ENCODE data around the gene NDUFB2. TPM values are rescaled to one million over a fixed set of nuclear protein-coding genes. Genes with fewer than 3 reads are reported as not detected.
A peak's percentile ranks its signal among the peaks of the same experiment; 100 is the strongest.

NDUFB2 gene
- total RNA-seq, 1 experiment from 2014 or later, result 152 TPM

DNA sequence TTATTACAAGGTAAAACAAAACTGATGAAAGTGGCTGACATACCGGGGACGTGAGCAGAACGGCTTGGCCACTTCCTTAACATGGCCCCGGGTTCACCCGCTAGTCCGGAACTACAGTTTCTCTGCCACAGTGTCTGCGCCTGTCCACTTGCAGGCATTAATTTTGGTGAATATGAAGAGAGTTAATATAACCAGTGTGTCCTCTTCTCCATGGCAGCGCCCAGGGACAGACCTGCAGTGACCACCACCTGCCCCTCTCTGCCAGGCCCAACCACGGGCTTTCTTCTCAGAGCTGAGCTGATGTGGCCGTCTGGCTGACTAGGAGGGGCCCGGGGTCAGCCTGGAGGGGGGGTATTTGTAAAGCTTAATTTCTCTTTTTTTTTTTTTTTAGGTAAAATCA, 1.1 kb upstream of the NDUFB2 start:
- CTCF ChIA-PET, result no interaction called here
- Mint-ChIP-seq H3K36me3 (no peaks in the 10 kb centered on the region), H3K9me3 (no peaks in the 10 kb centered on the region), H3K27me3 (ENCODE audit: low read depth) (no peaks in the 10 kb centered on the region), H3K4me3 (no peak overlapping the region), H3K4me1 (peaks cover 20% of the 10 kb centered on the region), H3K27ac (no peak overlapping the region)
- ATAC-seq (no peak), DNase-seq (ENCODE audit: low spot score) (no peak)
- POLR2A ChIA-PET, result interaction anchor here (0.6 kb wide), 1 partner anchor 41 kb away, joined by 4 read pairs; no protein-coding TSS in a partner anchor
- no peak for TF ChIP-seq NR3C1 (CRISPR knock-in tag; conservative IDR thresholded peaks at IDR 0.05; ENCODE audit: low read depth)
- no peak for TF ChIP-seq SP1 (CRISPR knock-in tag; conservative IDR thresholded peaks at IDR 0.05)
- no peak for TF ChIP-seq MXD4 (CRISPR knock-in tag; IDR thresholded peaks at IDR 0.05; ENCODE audit: borderline replicate concordance)
- TF ChIP-seq USF2 (CRISPR knock-in tag; IDR thresholded peaks at IDR 0.05), result no peak
- no peak for TF ChIP-seq GTF2I (CRISPR knock-in tag; conservative IDR thresholded peaks at IDR 0.05)
- no peak for TF ChIP-seq GRHL2 (CRISPR knock-in tag; IDR thresholded peaks at IDR 0.05; ENCODE audit: insufficient replicate concordance, severe bottlenecking)
- TF ChIP-seq ETV6 (CRISPR knock-in tag; IDR thresholded peaks at IDR 0.05), result no peak
- no peak for TF ChIP-seq OVOL2 (CRISPR knock-in tag; IDR thresholded peaks at IDR 0.05; ENCODE audit: borderline replicate concordance)
- TF ChIP-seq E2F5 (CRISPR knock-in tag; IDR thresholded peaks at IDR 0.05), result no peak
- TF ChIP-seq CTCF (IDR thresholded peaks at IDR 0.05), result no peak
- TF ChIP-seq ZNF138 (CRISPR knock-in tag; conservative IDR thresholded peaks at IDR 0.05), result no peak
- no peak for TF ChIP-seq SOX15 (CRISPR knock-in tag; IDR thresholded peaks at IDR 0.05)
- TF ChIP-seq ZNF423 (CRISPR knock-in tag; IDR thresholded peaks at IDR 0.05), result no peak
- TF ChIP-seq IRF2 (CRISPR knock-in tag; IDR thresholded peaks at IDR 0.05; ENCODE audit: borderline replicate concordance, low read depth), result no peak
- TF ChIP-seq USF1 (CRISPR knock-in tag; IDR thresholded peaks at IDR 0.05), result no peak
- TF ChIP-seq, protein P1, sequence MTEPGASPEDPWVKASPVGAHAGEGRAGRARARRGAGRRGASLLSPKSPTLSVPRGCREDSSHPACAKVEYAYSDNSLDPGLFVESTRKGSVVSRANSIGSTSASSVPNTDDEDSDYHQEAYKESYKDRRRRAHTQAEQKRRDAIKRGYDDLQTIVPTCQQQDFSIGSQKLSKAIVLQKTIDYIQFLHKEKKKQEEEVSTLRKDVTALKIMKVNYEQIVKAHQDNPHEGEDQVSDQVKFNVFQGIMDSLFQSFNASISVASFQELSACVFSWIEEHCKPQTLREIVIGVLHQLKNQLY (CRISPR knock-in tag; IDR thresholded peaks at IDR 0.05), result no peak
- TF ChIP-seq GABPB1 (CRISPR knock-in tag; IDR thresholded peaks at IDR 0.05), result no peak
- no peak for TF ChIP-seq MYBL2 (CRISPR knock-in tag; IDR thresholded peaks at IDR 0.05)

- no peak for DNase-seq (ENCODE audit: low spot score)
- Mint-ChIP-seq H3K27ac (peak overlapping the region; percentile 85), H3K4me3 (peak overlapping the region; percentile 90), H3K9me3 (no peaks in the 10 kb centered on the region), H3K4me1 (peaks cover 20% of the 10 kb centered on the region), H3K36me3 (no peaks in the 10 kb centered on the region), H3K27me3 (ENCODE audit: low read depth) (no peaks in the 10 kb centered on the region)
- ChIA-PET CTCF (interaction anchor here (0.6 to 1.2 kb wide), 3 partner anchors 42 to 286 kb away, joined by 3 to 7 read pairs (median 4); no protein-coding TSS in a partner anchor), POLR2A (interaction anchor here (0.6 to 0.7 kb wide), 3 partner anchors 40 to 1056 kb away, joined by 4 to 6 read pairs (median 6); no protein-coding TSS in a partner anchor)
- ATAC-seq, result no peak
- TF ChIP-seq, protein P2, sequence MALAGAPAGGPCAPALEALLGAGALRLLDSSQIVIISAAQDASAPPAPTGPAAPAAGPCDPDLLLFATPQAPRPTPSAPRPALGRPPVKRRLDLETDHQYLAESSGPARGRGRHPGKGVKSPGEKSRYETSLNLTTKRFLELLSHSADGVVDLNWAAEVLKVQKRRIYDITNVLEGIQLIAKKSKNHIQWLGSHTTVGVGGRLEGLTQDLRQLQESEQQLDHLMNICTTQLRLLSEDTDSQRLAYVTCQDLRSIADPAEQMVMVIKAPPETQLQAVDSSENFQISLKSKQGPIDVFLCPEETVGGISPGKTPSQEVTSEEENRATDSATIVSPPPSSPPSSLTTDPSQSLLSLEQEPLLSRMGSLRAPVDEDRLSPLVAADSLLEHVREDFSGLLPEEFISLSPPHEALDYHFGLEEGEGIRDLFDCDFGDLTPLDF (CRISPR knock-in tag; IDR thresholded peaks at IDR 0.05), result no peak
- TF ChIP-seq, protein P3, sequence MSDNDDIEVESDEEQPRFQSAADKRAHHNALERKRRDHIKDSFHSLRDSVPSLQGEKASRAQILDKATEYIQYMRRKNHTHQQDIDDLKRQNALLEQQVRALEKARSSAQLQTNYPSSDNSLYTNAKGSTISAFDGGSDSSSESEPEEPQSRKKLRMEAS (CRISPR knock-in tag; IDR thresholded peaks at IDR 0.05), result no peak
- TF ChIP-seq, protein P4, sequence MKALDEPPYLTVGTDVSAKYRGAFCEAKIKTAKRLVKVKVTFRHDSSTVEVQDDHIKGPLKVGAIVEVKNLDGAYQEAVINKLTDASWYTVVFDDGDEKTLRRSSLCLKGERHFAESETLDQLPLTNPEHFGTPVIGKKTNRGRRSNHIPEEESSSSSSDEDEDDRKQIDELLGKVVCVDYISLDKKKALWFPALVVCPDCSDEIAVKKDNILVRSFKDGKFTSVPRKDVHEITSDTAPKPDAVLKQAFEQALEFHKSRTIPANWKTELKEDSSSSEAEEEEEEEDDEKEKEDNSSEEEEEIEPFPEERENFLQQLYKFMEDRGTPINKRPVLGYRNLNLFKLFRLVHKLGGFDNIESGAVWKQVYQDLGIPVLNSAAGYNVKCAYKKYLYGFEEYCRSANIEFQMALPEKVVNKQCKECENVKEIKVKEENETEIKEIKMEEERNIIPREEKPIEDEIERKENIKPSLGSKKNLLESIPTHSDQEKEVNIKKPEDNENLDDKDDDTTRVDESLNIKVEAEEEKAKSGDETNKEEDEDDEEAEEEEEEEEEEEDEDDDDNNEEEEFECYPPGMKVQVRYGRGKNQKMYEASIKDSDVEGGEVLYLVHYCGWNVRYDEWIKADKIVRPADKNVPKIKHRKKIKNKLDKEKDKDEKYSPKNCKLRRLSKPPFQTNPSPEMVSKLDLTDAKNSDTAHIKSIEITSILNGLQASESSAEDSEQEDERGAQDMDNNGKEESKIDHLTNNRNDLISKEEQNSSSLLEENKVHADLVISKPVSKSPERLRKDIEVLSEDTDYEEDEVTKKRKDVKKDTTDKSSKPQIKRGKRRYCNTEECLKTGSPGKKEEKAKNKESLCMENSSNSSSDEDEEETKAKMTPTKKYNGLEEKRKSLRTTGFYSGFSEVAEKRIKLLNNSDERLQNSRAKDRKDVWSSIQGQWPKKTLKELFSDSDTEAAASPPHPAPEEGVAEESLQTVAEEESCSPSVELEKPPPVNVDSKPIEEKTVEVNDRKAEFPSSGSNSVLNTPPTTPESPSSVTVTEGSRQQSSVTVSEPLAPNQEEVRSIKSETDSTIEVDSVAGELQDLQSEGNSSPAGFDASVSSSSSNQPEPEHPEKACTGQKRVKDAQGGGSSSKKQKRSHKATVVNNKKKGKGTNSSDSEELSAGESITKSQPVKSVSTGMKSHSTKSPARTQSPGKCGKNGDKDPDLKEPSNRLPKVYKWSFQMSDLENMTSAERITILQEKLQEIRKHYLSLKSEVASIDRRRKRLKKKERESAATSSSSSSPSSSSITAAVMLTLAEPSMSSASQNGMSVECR (CRISPR knock-in tag; IDR thresholded peaks at IDR 0.05; ENCODE audit: borderline replicate concordance), result no peak
- no peak for TF ChIP-seq TCF7 (CRISPR knock-in tag; IDR thresholded peaks at IDR 0.05; ENCODE audit: low read depth)
- no peak for TF ChIP-seq NR1H2 (CRISPR knock-in tag; IDR thresholded peaks at IDR 0.05)
- no peak for TF ChIP-seq USF1 (CRISPR knock-in tag; IDR thresholded peaks at IDR 0.05)
- no peak for TF ChIP-seq ATF1 (CRISPR knock-in tag; IDR thresholded peaks at IDR 0.05)
Observed at GRCh38 chr7:140696024-140696679, 356 bp upstream of the NDUFB2 start.

All from WTC11 (cell line).